A673 (cell line): ENCODE data around the gene WNK2.
A peak's percentile ranks its signal among the peaks of the same experiment; 100 is the strongest.

Experiments
- EZH2 ChIP-seq: fragments of 200-600 bp; sonication (generic); IDR thresholded peaks from 2 replicates; pipeline ENCODE4 v1.6.1; 2017; ENCODE audit warnings: borderline replicate concordance, low read depth, mild to moderate bottlenecking, mixed read lengths, antibody characterized with exemption, low read length; ENCODE audit not compliant: poor library complexity, severe bottlenecking
- TF ChIP-seq, protein P1 (sequence below): fragments of 300-800, 200-600 bp; sonication (generic); conservative IDR thresholded peaks from 2 replicates; pipeline ENCODE4 v1.5.1; 2017; ENCODE audit warnings: low read depth, mild to moderate bottlenecking, antibody characterized with exemption, low read length, moderate library complexity, mixed read lengths

DNA sequence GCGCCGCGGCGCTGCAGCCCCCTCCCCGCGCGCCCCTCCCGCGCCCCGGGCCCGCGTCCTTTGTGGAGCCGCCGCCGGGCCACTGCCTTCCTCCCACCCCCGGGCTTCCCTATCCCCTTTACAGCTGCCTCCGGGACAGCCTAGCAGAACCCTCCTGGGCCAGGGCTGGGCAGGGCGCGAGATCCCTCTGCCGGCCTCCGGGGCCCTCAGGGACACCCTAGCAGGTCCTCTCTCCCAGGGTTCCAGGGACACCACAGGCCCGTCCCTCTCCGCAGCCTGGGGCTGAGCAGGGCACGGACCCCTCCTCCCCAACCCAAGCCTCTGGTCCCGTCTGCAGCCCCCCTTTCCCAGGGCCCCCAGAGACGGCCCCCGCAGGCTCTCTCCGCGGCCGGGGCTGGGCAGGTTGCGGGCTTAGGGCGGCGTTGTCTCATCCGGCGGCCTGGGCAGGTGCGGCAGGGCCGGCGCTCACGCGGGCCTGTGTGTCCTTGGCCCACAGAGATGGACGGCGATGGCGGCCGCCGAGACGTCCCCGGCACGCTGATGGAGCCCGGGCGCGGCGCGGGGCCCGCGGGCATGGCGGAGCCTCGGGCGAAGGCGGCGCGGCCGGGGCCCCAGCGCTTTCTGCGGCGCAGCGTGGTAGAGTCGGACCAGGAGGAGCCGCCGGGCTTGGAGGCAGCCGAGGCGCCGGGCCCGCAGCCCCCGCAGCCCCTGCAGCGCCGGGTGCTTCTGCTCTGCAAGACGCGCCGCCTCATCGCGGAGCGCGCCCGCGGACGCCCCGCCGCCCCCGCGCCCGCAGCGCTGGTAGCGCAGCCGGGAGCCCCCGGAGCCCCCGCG lies 710 bp downstream of the WNK2 start:
- TF ChIP-seq, protein P1, sequence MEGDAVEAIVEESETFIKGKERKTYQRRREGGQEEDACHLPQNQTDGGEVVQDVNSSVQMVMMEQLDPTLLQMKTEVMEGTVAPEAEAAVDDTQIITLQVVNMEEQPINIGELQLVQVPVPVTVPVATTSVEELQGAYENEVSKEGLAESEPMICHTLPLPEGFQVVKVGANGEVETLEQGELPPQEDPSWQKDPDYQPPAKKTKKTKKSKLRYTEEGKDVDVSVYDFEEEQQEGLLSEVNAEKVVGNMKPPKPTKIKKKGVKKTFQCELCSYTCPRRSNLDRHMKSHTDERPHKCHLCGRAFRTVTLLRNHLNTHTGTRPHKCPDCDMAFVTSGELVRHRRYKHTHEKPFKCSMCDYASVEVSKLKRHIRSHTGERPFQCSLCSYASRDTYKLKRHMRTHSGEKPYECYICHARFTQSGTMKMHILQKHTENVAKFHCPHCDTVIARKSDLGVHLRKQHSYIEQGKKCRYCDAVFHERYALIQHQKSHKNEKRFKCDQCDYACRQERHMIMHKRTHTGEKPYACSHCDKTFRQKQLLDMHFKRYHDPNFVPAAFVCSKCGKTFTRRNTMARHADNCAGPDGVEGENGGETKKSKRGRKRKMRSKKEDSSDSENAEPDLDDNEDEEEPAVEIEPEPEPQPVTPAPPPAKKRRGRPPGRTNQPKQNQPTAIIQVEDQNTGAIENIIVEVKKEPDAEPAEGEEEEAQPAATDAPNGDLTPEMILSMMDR, result no peak
- TF ChIP-seq EZH2, result peak; percentile 62
